Measurements from ENCODE around the gene SON. TPM values are rescaled to one million over a fixed set of nuclear protein-coding genes. Genes with fewer than 3 reads are reported as not detected.

The SON gene
- total RNA-seq, 1 donor from 2014 or later: 322 TPM

- intact Hi-C loops (cut with DNase I): no loop called here
- ATAC-seq (no peak), DNase-seq (no peak)
- H3K36me3 ChIP-seq: no peaks in the 10 kb centered on the region
- no peaks in the 10 kb centered on the region for H3K27me3 ChIP-seq (ENCODE audit: low read depth)
- no peak overlapping the region for H3K4me3 ChIP-seq
- no peaks in the 10 kb centered on the region for H3K9me3 ChIP-seq
- TF ChIP-seq, protein P1, sequence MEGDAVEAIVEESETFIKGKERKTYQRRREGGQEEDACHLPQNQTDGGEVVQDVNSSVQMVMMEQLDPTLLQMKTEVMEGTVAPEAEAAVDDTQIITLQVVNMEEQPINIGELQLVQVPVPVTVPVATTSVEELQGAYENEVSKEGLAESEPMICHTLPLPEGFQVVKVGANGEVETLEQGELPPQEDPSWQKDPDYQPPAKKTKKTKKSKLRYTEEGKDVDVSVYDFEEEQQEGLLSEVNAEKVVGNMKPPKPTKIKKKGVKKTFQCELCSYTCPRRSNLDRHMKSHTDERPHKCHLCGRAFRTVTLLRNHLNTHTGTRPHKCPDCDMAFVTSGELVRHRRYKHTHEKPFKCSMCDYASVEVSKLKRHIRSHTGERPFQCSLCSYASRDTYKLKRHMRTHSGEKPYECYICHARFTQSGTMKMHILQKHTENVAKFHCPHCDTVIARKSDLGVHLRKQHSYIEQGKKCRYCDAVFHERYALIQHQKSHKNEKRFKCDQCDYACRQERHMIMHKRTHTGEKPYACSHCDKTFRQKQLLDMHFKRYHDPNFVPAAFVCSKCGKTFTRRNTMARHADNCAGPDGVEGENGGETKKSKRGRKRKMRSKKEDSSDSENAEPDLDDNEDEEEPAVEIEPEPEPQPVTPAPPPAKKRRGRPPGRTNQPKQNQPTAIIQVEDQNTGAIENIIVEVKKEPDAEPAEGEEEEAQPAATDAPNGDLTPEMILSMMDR (IDR thresholded peaks at IDR 0.05): no peak
- H3K4me1 ChIP-seq: peaks cover 11% of the 10 kb centered on the region
- no peak overlapping the region for H3K27ac ChIP-seq
Observed at GRCh38 chr21:33584455-33584854, 41.6 kb downstream of the SON start.

DNA sequence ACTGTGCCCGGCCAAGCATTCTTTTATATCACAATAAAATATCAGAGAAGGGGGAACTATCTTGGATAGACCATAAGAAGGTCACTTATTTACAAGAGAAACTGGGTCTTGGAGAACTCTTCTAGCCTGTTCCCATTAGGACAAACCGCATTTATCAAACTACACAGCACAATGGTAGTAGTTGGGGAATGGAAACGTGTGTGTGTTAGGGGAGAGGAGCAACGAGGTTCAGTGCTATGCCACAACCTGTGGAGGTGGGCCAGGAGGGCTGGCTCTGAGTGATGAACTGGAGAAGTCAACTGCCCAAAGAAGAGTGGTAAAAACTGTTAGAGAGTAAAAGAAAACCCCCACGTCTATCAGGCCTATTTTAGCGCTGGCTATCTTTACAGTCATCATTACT, 44.1 kb downstream of the SON start:
- peaks cover 11% of the 10 kb centered on the region for H3K4me1 ChIP-seq
- no peaks in the 10 kb centered on the region for H3K9me3 ChIP-seq
- intact Hi-C loops (cut with DNase I): no loop called here
- no peaks in the 10 kb centered on the region for H3K36me3 ChIP-seq
- DNase-seq (no peak), ATAC-seq (no peak)
- H3K4me3 ChIP-seq: no peak overlapping the region
- TF ChIP-seq, protein P1 (IDR thresholded peaks at IDR 0.05): no peak
- no peak overlapping the region for H3K27ac ChIP-seq
- no peaks in the 10 kb centered on the region for H3K27me3 ChIP-seq (ENCODE audit: low read depth)

- Histone ChIP-seq H3K9me3 (no peaks in the 10 kb centered on the region), H3K27ac (peak overlapping the region; percentile 87), H3K4me1 (peaks cover 11% of the 10 kb centered on the region), H3K36me3 (no peaks in the 10 kb centered on the region), H3K27me3 (ENCODE audit: low read depth) (no peaks in the 10 kb centered on the region), H3K4me3 (peak overlapping the region; percentile 83)
- ATAC-seq: peak; percentile 36 to 41
- intact Hi-C loops (cut with DNase I): no loop called here
- DNase-seq: peak; percentile 56
- TF ChIP-seq, protein P1 (IDR thresholded peaks at IDR 0.05): no peak
Observed at GRCh38 chr21:33587792-33588484, 45.1 kb downstream of the SON start.

- Histone ChIP-seq H3K4me3 (peak within 1 kb of the TSS; percentile 83), H3K27me3 (ENCODE audit: low read depth) (no peaks in the 10 kb centered on the region), H3K36me3 (no peaks in the 10 kb centered on the region), H3K4me1 (peaks cover 11% of the 10 kb centered on the region), H3K9me3 (no peaks in the 10 kb centered on the region), H3K27ac (peak within 1 kb of the TSS; percentile 87)
- intact Hi-C loops (cut with DNase I): no loop called here
- peak; percentile 91 for DNase-seq
- TF ChIP-seq, protein P1 (IDR thresholded peaks at IDR 0.05): no peak
- peak; percentile 99 for ATAC-seq
Observed at GRCh38 chr21:33588485-33589335, 45.9 kb downstream of the SON start, which contains the start of gene DONSON. TSS of gene DONSON (minus strand) at chr21:33588684. CDS start at chr21:33588641, 43 bp downstream.

DNA sequence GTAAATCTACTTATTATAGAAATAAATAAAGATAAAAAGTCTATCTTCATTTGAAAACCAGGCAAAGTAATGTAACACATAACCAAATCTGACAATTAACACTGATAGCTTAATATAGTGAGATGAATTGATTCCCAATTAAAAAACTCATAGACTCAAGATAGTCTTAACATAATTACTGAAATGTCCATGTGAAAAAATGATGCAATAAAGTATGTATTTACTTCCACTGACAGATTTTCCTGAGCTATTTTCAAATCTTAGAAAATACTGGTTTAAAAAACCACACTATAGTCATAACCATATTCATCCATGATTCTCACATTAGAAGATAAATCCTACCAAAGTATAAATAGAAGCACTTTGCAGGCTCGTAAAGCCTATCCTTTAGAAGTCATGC, 55.2 kb downstream of the SON start:
- H3K4me3 ChIP-seq: no peak overlapping the region
- ATAC-seq (no peak), DNase-seq (no peak)
- H3K27me3 ChIP-seq (ENCODE audit: low read depth): no peaks in the 10 kb centered on the region
- intact Hi-C loops (cut with DNase I): no loop called here
- H3K27ac ChIP-seq: no peak overlapping the region
- TF ChIP-seq, protein P1 (IDR thresholded peaks at IDR 0.05): no peak
- peaks cover 84% of the 10 kb centered on the region for H3K36me3 ChIP-seq
- no peaks in the 10 kb centered on the region for H3K4me1 ChIP-seq
- H3K9me3 ChIP-seq: no peaks in the 10 kb centered on the region
